ENCODE results near the gene IL10RA.
"Not testable (repeated sequence)": the region's sequence is repeated elsewhere in the genome, so short reads cannot be mapped to it uniquely, and the experiment has no call there.

The IL10RA gene

GRCh38 chr11:117962826-117963225 lies 23.4 kb upstream of the IL10RA start:
- no peak for DNase-seq

GRCh38 chr11:117966908-117967307 lies 19.3 kb upstream of the IL10RA start:
- no peak for DNase-seq

GRCh38 chr11:117969160-117969991 lies 16.8 kb upstream of the IL10RA start:
- DNase-seq, result no peak

- peak; percentile 59 for DNase-seq
Observed at GRCh38 chr11:117970400-117971024, 15.7 kb upstream of the IL10RA start.

GRCh38 chr11:117972044-117972443 lies 14.2 kb upstream of the IL10RA start:
- DNase-seq, result no peak

GRCh38 chr11:117972629-117973502 lies 13.3 kb upstream of the IL10RA start:
- no peak for DNase-seq

- DNase-seq, result no peak
Observed at GRCh38 chr11:117973503-117973860, 12.7 kb upstream of the IL10RA start.

GRCh38 chr11:117976445-117976844 lies 9.7 kb upstream of the IL10RA start:
- no peak for DNase-seq

GRCh38 chr11:117977029-117977428 lies 9.2 kb upstream of the IL10RA start:
- no peak for DNase-seq

GRCh38 chr11:117977612-117978264 lies 8.5 kb upstream of the IL10RA start:
- not testable (repeated sequence) for DNase-seq

- not testable (repeated sequence) for DNase-seq
Observed at GRCh38 chr11:117978291-117978910, 7.8 kb upstream of the IL10RA start.

- no peak for DNase-seq
Observed at GRCh38 chr11:117978991-117979390, 7.2 kb upstream of the IL10RA start.

GRCh38 chr11:117979481-117980211 lies 6.5 kb upstream of the IL10RA start:
- DNase-seq, result peak; percentile 39 to 61

GRCh38 chr11:117980280-117980679 lies 5.9 kb upstream of the IL10RA start:
- no peak for DNase-seq

GRCh38 chr11:117980720-117981119 lies 5.5 kb upstream of the IL10RA start:
- no peak for DNase-seq

GRCh38 chr11:117983163-117983475 lies 3.1 kb upstream of the IL10RA start:
- DNase-seq, result no peak

- no peak for DNase-seq
Observed at GRCh38 chr11:117984476-117984875, 1.7 kb upstream of the IL10RA start.

GRCh38 chr11:117986981-117987574 lies 884 bp downstream of the IL10RA start:
- DNase-seq, result peak; percentile 66 to 75

GRCh38 chr11:117989351-117990102 lies 3.3 kb downstream of the IL10RA start:
- peak in 1 of 2 donors; percentile 61 for DNase-seq

GRCh38 chr11:117992136-117992535 lies 5.9 kb downstream of the IL10RA start:
- DNase-seq, result no peak

GRCh38 chr11:117992620-117993019 lies 6.4 kb downstream of the IL10RA start:
- no peak for DNase-seq

Measured in CD4-positive, alpha-beta T cell treated with Interleukin-1 beta for 1 hour (primary cell).